Spleen (tissue), 11 donors: ENCODE data around the gene HMCN1. TPM values are rescaled to one million over a fixed set of nuclear protein-coding genes. Genes with fewer than 3 reads are reported as not detected.

Experiments used
- DNase-seq: peaks from one replicate; pipeline ENCODE4 v3.0.0-alpha.2; 2020
- H3K27ac ChIP-seq, 8 donors: fragments of 200-600 bp; sonication (generic) in 7 of 8; 1 replicate in 4 of 8; 2 replicates in 4 of 8; pipeline versions ENCODE4 v1.5.0 to v1.8.0; 2016 to 2021; ENCODE audit warnings: inconsistent platforms in 4 of 8, mild to moderate bottlenecking in 4 of 8, moderate library complexity in 1 of 8
- H3K27me3 ChIP-seq, 7 donors: fragments of 200-600 bp; sonication (generic) in 6 of 7; replicated peaks in 1 of 7; 1 replicate in 4 of 7; 2 replicates in 3 of 7; pipeline versions ENCODE4 v1.5.0 to v1.8.0; 2016 to 2021; ENCODE audit warnings: inconsistent platforms in 3 of 7, mild to moderate bottlenecking in 1 of 7
- H3K36me3 ChIP-seq, 6 donors: fragments of 200-600 bp; sonication (generic) in 5 of 6; 1 replicate in 4 of 6; 2 replicates in 2 of 6; pipeline versions ENCODE4 v1.5.0 to v1.8.0; 2016 to 2021; ENCODE audit warnings: inconsistent platforms in 2 of 6
- H3K4me1 ChIP-seq, 6 donors: fragments of 200-600 bp; sonication (generic) in 5 of 6; 1 replicate in 3 of 6; 2 replicates in 3 of 6; pipeline versions ENCODE4 v1.5.0 to v1.8.0; 2016 to 2021; ENCODE audit warnings: inconsistent platforms in 3 of 6
- H3K4me3 ChIP-seq, 8 donors: fragments of 200-600 bp; sonication (generic) in 7 of 8; 1 replicate in 4 of 8; 2 replicates in 4 of 8; pipeline versions ENCODE4 v1.5.0 to v1.8.0; 2016 to 2021; ENCODE audit warnings: inconsistent platforms in 4 of 8, mild to moderate bottlenecking in 4 of 8, moderate library complexity in 2 of 8
- H3K9me3 ChIP-seq, 8 donors: fragments of 200-600 bp; sonication (generic) in 7 of 8; 1 replicate in 4 of 8; 2 replicates in 4 of 8; pipeline versions ENCODE4 v1.5.0 to v1.8.0; 2016 to 2021; ENCODE audit warnings: inconsistent platforms in 4 of 8
- CTCF ChIP-seq, 11 experiments: fragments of 200-600 bp in 7 of 11; fragments of 450-650 bp in 4 of 11; sonication (generic) in 4 of 11; IDR thresholded peaks in 8 of 11; conservative IDR thresholded peaks in 3 of 11; 1 replicate in 7 of 11; 2 replicates in 4 of 11; pipeline versions ENCODE4 v1.4.0 to v1.8.0; 2016 to 2021; ENCODE audit warnings: antibody characterized with exemption in 11 of 11, inconsistent platforms in 4 of 11, mild to moderate bottlenecking in 1 of 11
- POLR2A ChIP-seq, 3 donors: fragments of 450-650 bp; IDR thresholded peaks; one replicate each; pipeline ENCODE4 v1.5.1; 2017; ENCODE audit warnings: antibody characterized with exemption in 3 of 3, mild to moderate bottlenecking in 1 of 3
- POLR2AphosphoS5 ChIP-seq, 3 donors: sonication (generic); formaldehyde crosslinking; IDR thresholded peaks; one replicate each; pipeline ENCODE4 v1.5.1; 2017; ENCODE audit warnings: antibody characterized with exemption in 3 of 3
- WGBS, 5 donors: extraction: QIAGEN DNeasy Blood & Tissue Kit in 3 of 5; methylation state at CpG; one replicate each; pipeline versions ENCODE4 v1.1.5 to v1.1.7; 2013 to 2018; 5-methylcytosine and 5-hydroxymethylcytosine counted together
- intact Hi-C: fragments of 100-400 bp; cut with DNase I; formaldehyde crosslinking; loops from one replicate; pipeline ENCODE4 v1.15.0; 2023; ENCODE audit warnings: low total_unique reads
- polyA plus RNA-seq, 3 donors: library from polyadenylated mRNA; stranded (reverse); fragments of 200-250 nt; gene quantifications; one replicate each; pipeline ENCODE4 v1.2.1, GENCODE V29; 2013
- total RNA-seq, 7 donors: library from RNA; depleted of rRNA in 3 of 7; stranded (reverse); fragments of >200 nt in 3 of 7; fragmentation: NEBNext Ultra II Directional in 4 of 7; extraction: Animal tissue kit (Norgen Biotek cat#: 25700) in 4 of 7; gene quantifications; one replicate each; pipeline versions ENCODE4 v1.1.0 to v1.2.1, GENCODE V29; 2016 to 2021
- donor health status: healthy with polysubstance abuse.
- donor health status: DM: no; HTN: no; CAD: no; lungs with moderate emphysema.
- donor health status: DM: no; HTN: no; CAD: no.
- donor health status: Bipolar disorder and iron deficiency.
- donor health status: healthy.
- donor health status: DM: no; HTN: no; CAD: no.
- donor health status: DM: yes; HTN: yes; CAD: no.

HMCN1 gene
- total and polyA plus RNA-seq, 10 donors, result 1.2 to 28.8 (median 19.9) TPM

DNA sequence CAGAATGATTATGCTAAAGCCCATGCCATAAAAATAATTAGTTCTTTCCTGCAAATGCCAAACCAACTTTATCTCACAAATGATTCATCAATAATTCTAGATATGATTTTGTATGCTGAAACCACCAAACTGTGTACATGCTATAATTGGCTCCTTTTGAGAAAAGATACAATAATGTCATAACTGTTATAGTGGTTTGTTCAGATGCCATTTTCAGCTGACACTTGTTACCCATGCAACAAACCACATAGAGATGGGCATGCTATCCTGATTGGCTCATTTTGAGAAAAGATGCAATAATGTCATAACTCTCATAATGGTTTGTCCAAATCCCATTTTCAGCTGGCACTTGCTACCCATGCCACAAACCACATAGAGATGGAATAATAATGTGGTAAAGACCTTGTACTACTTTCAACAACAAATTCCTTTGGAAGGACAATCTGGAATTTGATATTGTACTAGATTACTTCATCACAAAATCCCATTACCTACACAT is 357.1 kb downstream of the HMCN1 start:
- H3K4me3 ChIP-seq, result no peak overlapping the region
- H3K4me1 ChIP-seq, result peaks cover 0 to 19% (median 5%) of the 10 kb centered on the region in 6 donors
- peaks cover 0 to 4% (median 0%) of the 10 kb centered on the region in 6 donors for H3K36me3 ChIP-seq
- no peak overlapping the region for H3K27ac ChIP-seq
- H3K9me3 ChIP-seq, result no peaks in the 10 kb centered on the region
- DNase-seq, result no peak
- H3K27me3 ChIP-seq, result no peaks in the 10 kb centered on the region
- intact Hi-C loops, result no loop called here
- no peak for TF ChIP-seq POLR2A (IDR thresholded peaks at IDR 0.05)
- TF ChIP-seq CTCF (IDR thresholded peaks at IDR 0.05 in 8 of 11, conservative IDR thresholded peaks at IDR 0.05 in 3 of 11), result no peak
- TF ChIP-seq POLR2AphosphoS5 (IDR thresholded peaks at IDR 0.05), result no peak

DNA sequence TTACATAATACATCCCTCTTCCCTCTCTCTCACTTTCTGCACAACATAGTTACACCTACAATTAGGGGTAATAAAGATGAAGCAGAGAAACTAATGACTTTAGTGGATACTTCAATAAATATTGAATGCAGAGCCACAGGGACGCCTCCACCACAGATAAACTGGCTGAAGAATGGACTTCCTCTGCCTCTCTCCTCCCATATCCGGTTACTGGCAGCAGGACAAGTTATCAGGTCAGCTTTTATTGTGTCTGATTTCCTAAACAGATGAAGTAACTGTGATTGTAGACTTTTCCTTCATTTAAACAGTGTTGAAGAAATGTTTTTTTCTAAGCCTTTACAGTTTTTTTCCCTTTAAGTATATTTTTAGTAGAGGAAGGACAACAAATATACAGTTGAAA is 359.2 kb downstream of the HMCN1 start:
- TF ChIP-seq CTCF (IDR thresholded peaks at IDR 0.05 in 8 of 11, conservative IDR thresholded peaks at IDR 0.05 in 3 of 11) (no peak), POLR2A (IDR thresholded peaks at IDR 0.05) (no peak), POLR2AphosphoS5 (IDR thresholded peaks at IDR 0.05) (no peak)
- DNase-seq, result no peak
- intact Hi-C loops, result no loop called here
- WGBS, 5 donors, result 20 to 48% (median 29%) methylated on average over 2 of the region's 2 CpGs
- Histone ChIP-seq H3K36me3 (no peaks in the 10 kb centered on the region), H3K27me3 (no peaks in the 10 kb centered on the region), H3K27ac (peak overlapping the region in 7 of 8 donors; percentile 24 to 72 (median 55)), H3K4me3 (no peak overlapping the region), H3K4me1 (peaks cover 0 to 19% (median 5%) of the 10 kb centered on the region in 6 donors), H3K9me3 (no peaks in the 10 kb centered on the region)

DNA sequence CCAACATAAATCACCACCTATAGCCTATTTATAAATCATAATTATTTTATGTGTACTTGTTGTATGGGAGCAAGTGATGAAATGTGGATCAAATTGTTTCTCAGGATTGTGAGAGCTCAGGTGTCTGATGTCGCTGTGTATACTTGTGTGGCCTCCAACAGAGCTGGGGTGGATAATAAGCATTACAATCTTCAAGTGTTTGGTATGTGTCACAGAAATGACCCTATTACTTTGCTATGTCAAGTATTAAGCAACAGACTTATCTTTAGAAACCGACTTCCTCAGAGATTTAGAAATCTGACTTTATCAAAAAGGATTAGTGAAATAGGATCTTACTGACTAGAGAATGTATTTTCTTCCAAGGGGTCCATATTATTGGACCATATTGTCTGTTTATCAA is 360.0 kb downstream of the HMCN1 start:
- Histone ChIP-seq H3K36me3 (no peaks in the 10 kb centered on the region), H3K4me1 (peaks cover 0 to 19% (median 5%) of the 10 kb centered on the region in 6 donors), H3K4me3 (no peak overlapping the region), H3K9me3 (no peaks in the 10 kb centered on the region), H3K27ac (peak overlapping the region in 7 of 8 donors; percentile 24 to 72 (median 55)), H3K27me3 (no peaks in the 10 kb centered on the region)
- DNase-seq, result no peak
- 63 to 79% (median 69%) methylated on average over 2 of the region's 2 CpGs for WGBS, 5 donors
- intact Hi-C loops, result no loop called here
- no peak for TF ChIP-seq CTCF (IDR thresholded peaks at IDR 0.05 in 8 of 11, conservative IDR thresholded peaks at IDR 0.05 in 3 of 11)
- no peak for TF ChIP-seq POLR2A (IDR thresholded peaks at IDR 0.05)
- TF ChIP-seq POLR2AphosphoS5 (IDR thresholded peaks at IDR 0.05), result no peak

GRCh38 chr1:186099336-186100104 is 365.3 kb downstream of the HMCN1 start:
- whole genome bisulfite sequencing, 5 donors, result 68 to 83% (median 74%) methylated on average over 4 of the region's 4 CpGs
- TF ChIP-seq POLR2A (IDR thresholded peaks at IDR 0.05) (no peak), POLR2AphosphoS5 (IDR thresholded peaks at IDR 0.05) (no peak), CTCF (IDR thresholded peaks at IDR 0.05 in 8 of 11, conservative IDR thresholded peaks at IDR 0.05 in 3 of 11) (no peak)
- H3K27ac ChIP-seq, result no peak overlapping the region
- no peaks in the 10 kb centered on the region for H3K36me3 ChIP-seq
- intact Hi-C loops, result no loop called here
- H3K4me1 ChIP-seq, result peaks cover 0 to 7% (median 0%) of the 10 kb centered on the region in 6 donors
- H3K27me3 ChIP-seq, result no peaks in the 10 kb centered on the region
- no peak for DNase-seq
- no peaks in the 10 kb centered on the region for H3K9me3 ChIP-seq
- no peak overlapping the region for H3K4me3 ChIP-seq
